Calu3 (cell line): ENCODE measurements around the gene GLI3. TPM values are rescaled to one million over a fixed set of nuclear protein-coding genes. Genes with fewer than 3 reads are reported as not detected.

Experiments used
- BruUV-seq: library from RNA; stranded (reverse); fragments of 400-500 nt; replicated peaks from 2 replicates; lab custom pipeline; 2021; lab: Mats Ljungman, UMichigan
- CTCF ChIA-PET: fragments of 300-600 bp; sonication (Branson Sonifier 250); formaldehyde crosslinking; loops from one replicate; lab custom pipeline; 2022; ENCODE audit warnings: antibody characterized with exemption; lab: Charles Lee
- DNase-seq: peaks from one replicate; pipeline ENCODE4 v3.0.0; 2022
- H3K27ac Mint-ChIP-seq: one replicate; pipeline ENCODE4 v1.8.0; 2022; ENCODE audit warnings: mixed read lengths; ENCODE audit not compliant: unreplicated experiment
- H3K27me3 Mint-ChIP-seq: one replicate; pipeline ENCODE4 v1.8.0; 2022; ENCODE audit warnings: mixed read lengths; ENCODE audit not compliant: unreplicated experiment
- H3K36me3 Mint-ChIP-seq: one replicate; pipeline ENCODE4 v1.8.0; 2022; ENCODE audit warnings: mild to moderate bottlenecking, moderate library complexity, mixed read lengths; ENCODE audit not compliant: insufficient read depth, unreplicated experiment
- H3K4me1 Mint-ChIP-seq: one replicate; pipeline ENCODE4 v1.8.0; 2022; ENCODE audit warnings: mild to moderate bottlenecking, low read depth, mixed read lengths; ENCODE audit not compliant: unreplicated experiment
- H3K4me3 Mint-ChIP-seq: one replicate; pipeline ENCODE4 v1.8.0; 2022; ENCODE audit warnings: mild to moderate bottlenecking, low read depth, moderate library complexity, mixed read lengths; ENCODE audit not compliant: unreplicated experiment
- H3K9me3 Mint-ChIP-seq: one replicate; pipeline ENCODE4 v1.8.0; 2022; ENCODE audit warnings: low read depth, mixed read lengths; ENCODE audit not compliant: unreplicated experiment
- intact Hi-C: fragments of 100-400 bp; cut with micrococcal nuclease; formaldehyde crosslinking; loops from one replicate; pipeline ENCODE4 v1.10.0; 2022; ENCODE audit not compliant: unreplicated experiment
- total RNA-seq: library from RNA; stranded (reverse); gene quantifications from 2 replicates; pipeline ENCODE4 v1.2.3, GENCODE V29; 2022
- TF ChIP-seq, protein P1 (sequence below): fragments of 200-600 bp; IDR thresholded peaks from one replicate; pipeline ENCODE4 v1.8.0; 2022; ENCODE audit warnings: antibody characterized with exemption; ENCODE audit not compliant: unreplicated experiment

Gene GLI3
- total RNA-seq, 1 experiment from 2014 or later, result not detected

DNA sequence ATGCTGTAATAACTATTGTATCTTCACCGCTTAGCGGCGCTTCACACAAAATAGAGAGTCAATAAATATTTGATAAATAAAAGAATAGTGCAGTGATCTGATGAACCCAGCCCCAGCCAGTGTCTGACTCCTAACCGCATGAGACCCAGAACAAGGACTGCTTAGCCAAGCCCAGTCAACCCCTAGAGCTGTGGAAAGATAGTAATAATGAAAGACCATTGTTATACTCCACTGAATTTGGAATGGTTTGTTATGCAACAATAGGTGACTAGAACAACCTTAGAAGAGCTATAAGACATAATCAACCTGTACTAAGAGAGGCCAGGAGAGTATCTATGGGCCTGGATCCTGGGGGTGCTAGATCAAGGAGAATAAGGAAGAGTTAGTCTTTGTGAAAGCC lies 303.6 kb downstream of the GLI3 start:
- Mint-ChIP-seq H3K36me3 (no peaks in the 10 kb centered on the region), H3K27ac (no peak overlapping the region), H3K4me3 (no peak overlapping the region), H3K9me3 (no peaks in the 10 kb centered on the region), H3K4me1 (no peaks in the 10 kb centered on the region), H3K27me3 (peaks cover 68% of the 10 kb centered on the region)
- BruUV-seq, result no TSS peak
- intact Hi-C loops, result no loop called here
- no peak for DNase-seq
- TF ChIP-seq, protein P1, sequence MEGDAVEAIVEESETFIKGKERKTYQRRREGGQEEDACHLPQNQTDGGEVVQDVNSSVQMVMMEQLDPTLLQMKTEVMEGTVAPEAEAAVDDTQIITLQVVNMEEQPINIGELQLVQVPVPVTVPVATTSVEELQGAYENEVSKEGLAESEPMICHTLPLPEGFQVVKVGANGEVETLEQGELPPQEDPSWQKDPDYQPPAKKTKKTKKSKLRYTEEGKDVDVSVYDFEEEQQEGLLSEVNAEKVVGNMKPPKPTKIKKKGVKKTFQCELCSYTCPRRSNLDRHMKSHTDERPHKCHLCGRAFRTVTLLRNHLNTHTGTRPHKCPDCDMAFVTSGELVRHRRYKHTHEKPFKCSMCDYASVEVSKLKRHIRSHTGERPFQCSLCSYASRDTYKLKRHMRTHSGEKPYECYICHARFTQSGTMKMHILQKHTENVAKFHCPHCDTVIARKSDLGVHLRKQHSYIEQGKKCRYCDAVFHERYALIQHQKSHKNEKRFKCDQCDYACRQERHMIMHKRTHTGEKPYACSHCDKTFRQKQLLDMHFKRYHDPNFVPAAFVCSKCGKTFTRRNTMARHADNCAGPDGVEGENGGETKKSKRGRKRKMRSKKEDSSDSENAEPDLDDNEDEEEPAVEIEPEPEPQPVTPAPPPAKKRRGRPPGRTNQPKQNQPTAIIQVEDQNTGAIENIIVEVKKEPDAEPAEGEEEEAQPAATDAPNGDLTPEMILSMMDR, result no peak
- CTCF ChIA-PET, result no interaction called here

DNA sequence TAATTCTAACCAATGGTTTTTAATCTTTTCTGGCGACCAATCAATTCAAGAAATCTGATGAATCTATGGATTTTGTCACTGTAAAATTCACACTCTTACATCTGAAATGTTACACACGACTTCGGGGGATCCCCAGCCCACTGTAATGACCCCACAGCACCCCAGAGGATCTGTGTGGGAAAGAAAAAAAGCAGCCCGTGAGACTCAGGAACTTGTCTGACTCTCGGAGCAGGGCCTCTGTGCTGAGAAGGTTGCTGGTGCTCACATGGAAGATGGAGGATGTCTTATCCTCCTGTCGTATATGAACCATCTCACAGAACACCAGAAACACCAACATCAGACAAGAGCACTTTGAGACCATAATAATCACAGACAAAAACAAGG lies 305.8 kb downstream of the GLI3 start:
- TF ChIP-seq, protein P1, result no peak
- no peaks in the 10 kb centered on the region for H3K9me3 Mint-ChIP-seq
- CTCF ChIA-PET, result no interaction called here
- intact Hi-C loops, result no loop called here
- no peaks in the 10 kb centered on the region for H3K4me1 Mint-ChIP-seq
- H3K4me3 Mint-ChIP-seq, result no peak overlapping the region
- H3K27me3 Mint-ChIP-seq, result peaks cover 65% of the 10 kb centered on the region
- DNase-seq, result no peak
- H3K27ac Mint-ChIP-seq, result no peak overlapping the region
- BruUV-seq, result no TSS peak
- no peaks in the 10 kb centered on the region for H3K36me3 Mint-ChIP-seq

DNA sequence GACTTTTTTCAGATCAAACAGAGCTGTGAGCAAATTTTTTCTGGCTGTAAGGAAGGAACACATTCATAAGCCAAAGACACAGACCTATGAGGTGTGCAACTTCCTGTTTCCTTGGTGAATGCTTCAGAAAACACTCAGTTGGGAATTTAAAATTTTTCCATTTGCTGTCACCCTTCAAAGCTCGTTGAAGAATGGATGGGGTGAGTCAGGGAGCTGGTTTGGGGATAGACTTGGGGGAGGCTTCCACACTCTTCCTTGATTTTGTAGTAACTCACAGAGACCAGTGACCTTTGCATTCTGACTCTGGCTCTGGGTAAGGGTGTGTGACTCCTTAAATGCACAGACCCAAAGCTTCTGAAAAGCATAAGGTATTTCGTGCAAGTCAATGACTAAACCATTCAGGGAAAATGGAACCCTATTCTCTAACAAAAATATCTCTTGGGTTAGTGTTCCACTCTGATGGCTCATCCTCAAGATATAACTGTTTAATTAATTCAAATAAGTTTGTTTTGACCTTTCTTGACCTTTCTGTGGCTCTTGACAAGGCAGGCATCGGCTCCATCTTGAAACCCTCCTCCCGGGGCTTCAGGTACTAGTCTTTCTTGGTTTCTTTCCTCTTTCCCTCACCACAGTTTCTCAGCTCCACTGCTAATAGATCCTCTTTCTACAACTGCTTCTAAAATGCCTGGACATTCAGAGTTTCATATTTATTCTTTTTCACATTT lies 306.3 kb downstream of the GLI3 start:
- H3K27me3 Mint-ChIP-seq, result peaks cover 65% of the 10 kb centered on the region
- no peaks in the 10 kb centered on the region for H3K9me3 Mint-ChIP-seq
- intact Hi-C loops, result no loop called here
- H3K27ac Mint-ChIP-seq, result no peak overlapping the region
- TF ChIP-seq, protein P1, result no peak
- no peaks in the 10 kb centered on the region for H3K36me3 Mint-ChIP-seq
- no peak for DNase-seq
- H3K4me3 Mint-ChIP-seq, result no peak overlapping the region
- H3K4me1 Mint-ChIP-seq, result no peaks in the 10 kb centered on the region
- CTCF ChIA-PET, result no interaction called here
- BruUV-seq, result no TSS peak

DNA sequence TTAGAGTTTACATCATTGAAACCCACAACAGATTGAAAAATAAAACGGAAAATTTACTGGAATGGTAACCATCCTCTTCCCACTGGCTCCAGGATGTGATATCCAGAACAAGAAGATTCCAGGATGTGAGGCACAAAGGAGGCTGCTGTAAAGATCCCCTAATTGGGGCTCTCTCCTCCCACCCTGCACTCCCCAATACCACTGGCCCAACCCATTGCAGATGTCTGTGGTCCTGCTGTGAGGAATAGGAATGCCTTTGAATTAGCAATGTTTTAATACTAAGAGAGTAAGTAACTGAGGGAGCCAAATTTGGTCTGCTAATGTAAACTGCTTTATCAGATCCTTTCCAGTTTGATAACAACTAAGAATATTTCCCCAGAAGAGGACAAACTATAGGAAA lies 308.2 kb downstream of the GLI3 start:
- intact Hi-C loops, result no loop called here
- CTCF ChIA-PET, result interaction anchor here (0.6 kb wide), 1 partner anchor 1363 kb away, joined by 4 read pairs; no protein-coding TSS in a partner anchor
- Mint-ChIP-seq H3K9me3 (no peaks in the 10 kb centered on the region), H3K27ac (no peak overlapping the region), H3K27me3 (peaks cover 68% of the 10 kb centered on the region), H3K4me3 (no peak overlapping the region), H3K36me3 (no peaks in the 10 kb centered on the region), H3K4me1 (no peaks in the 10 kb centered on the region)
- BruUV-seq, result no TSS peak
- DNase-seq, result no peak
- TF ChIP-seq, protein P1, result no peak
